Smooth muscle cell (in vitro differentiated cells): ENCODE data around the gene DHODH. TPM values are rescaled to one million over a fixed set of nuclear protein-coding genes. Genes with fewer than 3 reads are reported as not detected.

Experiments
- DNase-seq: peaks from one replicate; lab custom pipeline; 2025; ENCODE audit not compliant: unreplicated experiment; lab: John Stamatoyannopoulos, UW
- H2AFZ ChIP-seq: fragments of 200-600 bp; sonication (generic); 2 replicates; pipeline ENCODE4 v1.6.0; 2016; ENCODE audit warnings: antibody characterized with exemption, low read depth, mild to moderate bottlenecking
- H3F3A ChIP-seq: fragments of 200-600 bp; sonication (generic); 2 replicates; pipeline ENCODE4 v1.6.0; 2017; ENCODE audit warnings: antibody characterized with exemption, low read depth
- H3K27ac ChIP-seq: fragments of 200-600 bp; sonication (generic); 2 replicates; pipeline ENCODE4 v1.5.1; 2016; ENCODE audit warnings: low read depth, mild to moderate bottlenecking
- H3K27me3 ChIP-seq: fragments of 200-600 bp; sonication (generic); 2 replicates; pipeline ENCODE4 v1.6.1; 2016; ENCODE audit warnings: low read depth, mild to moderate bottlenecking
- H3K36me3 ChIP-seq: fragments of 200-600 bp; sonication (generic); 2 replicates; pipeline ENCODE4 v1.5.1; 2016; ENCODE audit warnings: low read depth
- H3K4me1 ChIP-seq: fragments of 200-600 bp; sonication (generic); 2 replicates; pipeline ENCODE4 v1.5.1; 2016; ENCODE audit warnings: low read depth
- H3K4me2 ChIP-seq: fragments of 200-600 bp; sonication (generic); 2 replicates; pipeline ENCODE4 v1.6.0; 2016; ENCODE audit warnings: mild to moderate bottlenecking
- H3K4me3 ChIP-seq: fragments of 200-600 bp; sonication (generic); 2 replicates; pipeline ENCODE4 v1.5.1; 2016; ENCODE audit warnings: mild to moderate bottlenecking
- H3K79me2 ChIP-seq: fragments of 200-600 bp; sonication (generic); 2 replicates; pipeline ENCODE4 v1.6.0; 2016; ENCODE audit warnings: low read depth, mild to moderate bottlenecking
- H3K9ac ChIP-seq: fragments of 200-600 bp; sonication (generic); 2 replicates; pipeline ENCODE4 v1.6.0; 2016; ENCODE audit warnings: low read depth
- H3K9me3 ChIP-seq: fragments of 200-600 bp; sonication (generic); replicated peaks from 2 replicates; pipeline ENCODE4 v1.5.1; 2016; ENCODE audit warnings: low read depth
- H4K20me1 ChIP-seq: fragments of 200-600 bp; sonication (generic); 2 replicates; pipeline ENCODE4 v1.6.0; 2016; ENCODE audit warnings: low read depth
- WGBS: methylation state at CpG from one replicate; pipeline ENCODE4 v1.1.7; 2016; ENCODE audit warnings: low lambda C conversion rate; 5-methylcytosine and 5-hydroxymethylcytosine counted together
- polyA plus RNA-seq: library from polyadenylated mRNA; unstranded; fragments of >200 nt; fragmentation: Nextera tagmentation; extraction: Ambion mirVana; gene quantifications from 2 replicates; pipeline ENCODE4 v1.2.1, GENCODE V29; 2016
- total RNA-seq: library from RNA; depleted of rRNA; stranded (reverse); fragments of >200 nt; gene quantifications from 2 replicates; pipeline ENCODE4 v1.2.3, GENCODE V29; 2014
- TF ChIP-seq, protein P1 (sequence below): fragments of 200-600 bp; sonication (generic); IDR thresholded peaks from 2 replicates; pipeline ENCODE4 v1.5.1; 2017; ENCODE audit warnings: borderline replicate concordance, mild to moderate bottlenecking, antibody characterized with exemption; ENCODE audit not compliant: insufficient read depth, poor library complexity, severe bottlenecking

DHODH gene
- total and polyA plus RNA-seq, 2 experiments from 2014 or later: 5.0 to 6.2 TPM

DNA sequence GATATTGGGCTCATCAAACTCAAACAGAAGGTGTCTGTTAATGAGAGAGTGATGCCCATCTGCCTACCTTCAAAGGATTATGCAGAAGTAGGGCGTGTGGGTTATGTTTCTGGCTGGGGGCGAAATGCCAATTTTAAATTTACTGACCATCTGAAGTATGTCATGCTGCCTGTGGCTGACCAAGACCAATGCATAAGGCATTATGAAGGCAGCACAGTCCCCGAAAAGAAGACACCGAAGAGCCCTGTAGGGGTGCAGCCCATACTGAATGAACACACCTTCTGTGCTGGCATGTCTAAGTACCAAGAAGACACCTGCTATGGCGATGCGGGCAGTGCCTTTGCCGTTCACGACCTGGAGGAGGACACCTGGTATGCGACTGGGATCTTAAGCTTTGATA lies 51.9 kb downstream of the DHODH start:
- no peak overlapping the region for H3K27ac ChIP-seq
- H3K36me3 ChIP-seq: no peaks in the 10 kb centered on the region
- WGBS: 95% methylated on average over 9 of the region's 9 CpGs
- H3K79me2 ChIP-seq: no peaks in the 10 kb centered on the region
- H3K27me3 ChIP-seq: peaks cover 2% of the 10 kb centered on the region
- TF ChIP-seq, protein P1, sequence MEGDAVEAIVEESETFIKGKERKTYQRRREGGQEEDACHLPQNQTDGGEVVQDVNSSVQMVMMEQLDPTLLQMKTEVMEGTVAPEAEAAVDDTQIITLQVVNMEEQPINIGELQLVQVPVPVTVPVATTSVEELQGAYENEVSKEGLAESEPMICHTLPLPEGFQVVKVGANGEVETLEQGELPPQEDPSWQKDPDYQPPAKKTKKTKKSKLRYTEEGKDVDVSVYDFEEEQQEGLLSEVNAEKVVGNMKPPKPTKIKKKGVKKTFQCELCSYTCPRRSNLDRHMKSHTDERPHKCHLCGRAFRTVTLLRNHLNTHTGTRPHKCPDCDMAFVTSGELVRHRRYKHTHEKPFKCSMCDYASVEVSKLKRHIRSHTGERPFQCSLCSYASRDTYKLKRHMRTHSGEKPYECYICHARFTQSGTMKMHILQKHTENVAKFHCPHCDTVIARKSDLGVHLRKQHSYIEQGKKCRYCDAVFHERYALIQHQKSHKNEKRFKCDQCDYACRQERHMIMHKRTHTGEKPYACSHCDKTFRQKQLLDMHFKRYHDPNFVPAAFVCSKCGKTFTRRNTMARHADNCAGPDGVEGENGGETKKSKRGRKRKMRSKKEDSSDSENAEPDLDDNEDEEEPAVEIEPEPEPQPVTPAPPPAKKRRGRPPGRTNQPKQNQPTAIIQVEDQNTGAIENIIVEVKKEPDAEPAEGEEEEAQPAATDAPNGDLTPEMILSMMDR: no peak
- no peak overlapping the region for H2AFZ ChIP-seq
- no peaks in the 10 kb centered on the region for H3K9me3 ChIP-seq
- H3K4me1 ChIP-seq: no peaks in the 10 kb centered on the region
- no peaks in the 10 kb centered on the region for H3F3A ChIP-seq
- H3K9ac ChIP-seq: no peak overlapping the region
- H3K4me2 ChIP-seq: no peak overlapping the region
- no peak overlapping the region for H3K4me3 ChIP-seq
- H4K20me1 ChIP-seq: no peaks in the 10 kb centered on the region
- no peak for DNase-seq

DNA sequence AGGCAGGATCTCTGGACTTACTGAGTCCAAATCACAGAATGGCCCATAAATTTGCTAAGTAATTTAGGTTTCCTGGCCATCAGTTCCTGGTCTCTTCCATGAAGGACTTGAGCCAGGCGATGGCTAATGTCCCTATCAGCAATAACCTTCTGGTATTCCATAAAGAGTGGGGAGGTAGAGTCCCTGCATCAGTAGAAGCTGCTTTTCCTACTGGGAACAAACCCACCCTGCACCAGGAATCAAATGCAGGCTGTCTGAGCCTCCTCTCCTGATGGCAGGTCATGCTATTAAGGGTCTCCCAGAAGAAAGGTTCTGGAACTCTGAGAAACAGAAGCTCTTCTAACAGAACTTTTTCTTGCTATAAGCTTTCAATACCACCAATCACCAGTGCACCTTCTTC lies 53.0 kb downstream of the DHODH start:
- no peak overlapping the region for H2AFZ ChIP-seq
- peaks cover 2% of the 10 kb centered on the region for H3K27me3 ChIP-seq
- DNase-seq: no peak
- TF ChIP-seq, protein P1: no peak
- WGBS: 95% methylated on average over 1 of the region's 1 CpG
- no peaks in the 10 kb centered on the region for H3K36me3 ChIP-seq
- no peak overlapping the region for H3K27ac ChIP-seq
- no peaks in the 10 kb centered on the region for H3K79me2 ChIP-seq
- no peaks in the 10 kb centered on the region for H3F3A ChIP-seq
- H3K9me3 ChIP-seq: no peaks in the 10 kb centered on the region
- H3K4me1 ChIP-seq: no peaks in the 10 kb centered on the region
- no peak overlapping the region for H3K9ac ChIP-seq
- no peak overlapping the region for H3K4me2 ChIP-seq
- no peak overlapping the region for H3K4me3 ChIP-seq
- no peaks in the 10 kb centered on the region for H4K20me1 ChIP-seq

DNA sequence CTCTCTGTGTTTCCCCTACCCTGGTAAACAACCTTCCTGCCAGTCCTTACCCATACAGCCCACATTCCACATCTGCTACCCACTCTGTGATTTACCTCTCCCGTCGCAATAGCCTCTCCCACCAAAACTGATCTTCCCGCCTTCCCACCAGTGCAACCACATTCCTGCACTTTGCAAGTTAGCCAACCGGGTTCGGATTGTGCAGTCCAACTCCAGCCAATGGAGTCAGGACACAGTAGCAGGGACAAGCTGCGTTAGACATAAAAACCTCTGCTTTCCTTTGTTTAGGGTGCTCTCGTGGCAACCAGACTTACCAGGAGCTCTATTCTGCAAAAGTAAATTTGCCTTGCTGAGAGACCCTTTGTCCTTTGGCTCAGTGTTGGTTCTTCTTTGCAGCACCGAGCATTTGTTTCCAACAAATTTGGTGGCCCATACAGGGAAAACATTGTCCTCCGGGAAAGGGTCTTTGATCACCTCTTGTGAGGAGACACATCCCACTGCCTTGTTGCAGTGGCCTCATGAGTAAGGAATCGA lies 55.9 kb downstream of the DHODH start:
- Histone ChIP-seq H3K4me2 (no peak overlapping the region), H3K27me3 (peaks cover 2% of the 10 kb centered on the region), H3K4me1 (no peaks in the 10 kb centered on the region), H3K79me2 (no peaks in the 10 kb centered on the region), H3K9me3 (no peaks in the 10 kb centered on the region), H3K36me3 (no peaks in the 10 kb centered on the region), H3K4me3 (no peak overlapping the region), H2AFZ (no peak overlapping the region), H3K27ac (no peak overlapping the region), H3F3A (no peaks in the 10 kb centered on the region), H4K20me1 (no peaks in the 10 kb centered on the region), H3K9ac (no peak overlapping the region)
- TF ChIP-seq, protein P1: no peak
- no peak for DNase-seq
- 90% methylated on average over 10 of the region's 10 CpGs for WGBS

DNA sequence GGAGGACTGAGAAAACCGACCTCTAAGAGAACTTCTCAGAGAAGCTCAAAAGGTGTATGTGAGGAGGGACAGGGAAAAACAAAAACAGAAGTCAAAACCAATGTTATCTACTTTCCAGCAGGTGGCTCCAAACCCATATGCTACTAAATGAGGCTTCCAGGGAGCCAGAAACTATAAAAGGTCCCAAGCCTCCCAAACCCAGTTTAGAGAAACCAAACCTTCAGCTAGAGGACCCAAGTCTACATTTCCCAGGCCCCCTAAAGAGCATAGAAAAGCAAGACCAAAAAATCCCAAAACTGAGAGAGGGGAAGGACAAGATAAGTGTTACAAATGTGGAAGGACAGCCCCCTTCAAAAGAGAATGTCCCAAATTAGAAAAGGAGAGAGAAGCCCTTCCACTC lies 58.2 kb downstream of the DHODH start:
- H3K4me1 ChIP-seq: no peaks in the 10 kb centered on the region
- TF ChIP-seq, protein P1: peak; percentile 41
- no peaks in the 10 kb centered on the region for H3K36me3 ChIP-seq
- no peaks in the 10 kb centered on the region for H3K79me2 ChIP-seq
- H2AFZ ChIP-seq: no peak overlapping the region
- no peaks in the 10 kb centered on the region for H3K27me3 ChIP-seq
- H3K27ac ChIP-seq: no peak overlapping the region
- no peaks in the 10 kb centered on the region for H3F3A ChIP-seq
- H3K4me3 ChIP-seq: no peak overlapping the region
- DNase-seq: no peak
- no peaks in the 10 kb centered on the region for H4K20me1 ChIP-seq
- H3K4me2 ChIP-seq: no peak overlapping the region
- WGBS: 5% methylated on average over 1 of the region's 1 CpG
- H3K9ac ChIP-seq: no peak overlapping the region
- no peaks in the 10 kb centered on the region for H3K9me3 ChIP-seq
